CD4-positive, alpha-beta T cell treated with Interleukin-15 for 4 hours (primary cell): ENCODE measurements around the gene ZDHHC11.
"Not testable (repeated sequence)": the region's sequence is repeated elsewhere in the genome, so short reads cannot be mapped to it uniquely, and the experiment has no call there.

Experiments used
- DNase-seq: peaks from one replicate; pipeline ENCODE4 v3.0.0-alpha.2; 2020; ENCODE audit warnings: low spot score

The ZDHHC11 gene

GRCh38 chr5:880816-881550 lies 30.2 kb upstream of the ZDHHC11 start:
- DNase-seq: no peak

GRCh38 chr5:878677-879076 lies 27.9 kb upstream of the ZDHHC11 start:
- not testable (repeated sequence) for DNase-seq

GRCh38 chr5:878125-878524 lies 27.3 kb upstream of the ZDHHC11 start:
- no peak for DNase-seq

GRCh38 chr5:876398-877365 lies 25.9 kb upstream of the ZDHHC11 start:
- DNase-seq: no peak

GRCh38 chr5:875931-876330 lies 25.1 kb upstream of the ZDHHC11 start:
- no peak for DNase-seq

- no peak for DNase-seq
Observed at GRCh38 chr5:873328-873727, 22.5 kb upstream of the ZDHHC11 start.

- DNase-seq: no peak
Observed at GRCh38 chr5:872301-872700, 21.5 kb upstream of the ZDHHC11 start.

GRCh38 chr5:871596-872298 lies 21.0 kb upstream of the ZDHHC11 start:
- no peak for DNase-seq

- DNase-seq: no peak
Observed at GRCh38 chr5:870956-871355, 20.2 kb upstream of the ZDHHC11 start.

GRCh38 chr5:868428-869135 lies 17.8 kb upstream of the ZDHHC11 start:
- DNase-seq: no peak

GRCh38 chr5:867300-867870 lies 16.6 kb upstream of the ZDHHC11 start:
- no peak for DNase-seq

GRCh38 chr5:865771-866170 lies 15.0 kb upstream of the ZDHHC11 start:
- no peak for DNase-seq

GRCh38 chr5:865168-865521 lies 14.4 kb upstream of the ZDHHC11 start:
- no peak for DNase-seq

GRCh38 chr5:864492-865167 lies 13.8 kb upstream of the ZDHHC11 start:
- DNase-seq: no peak

- no peak for DNase-seq
Observed at GRCh38 chr5:863244-863805, 12.5 kb upstream of the ZDHHC11 start.

- DNase-seq: no peak
Observed at GRCh38 chr5:862367-863243, 11.8 kb upstream of the ZDHHC11 start.

- DNase-seq: no peak
Observed at GRCh38 chr5:861442-862366, 10.9 kb upstream of the ZDHHC11 start.

- DNase-seq: no peak
Observed at GRCh38 chr5:860506-861150, 9.8 kb upstream of the ZDHHC11 start.
